ENCODE measurements around the gene PPP1R1C. TPM values are rescaled to one million over a fixed set of nuclear protein-coding genes. Genes with fewer than 3 reads are reported as not detected.

Gene PPP1R1C
- total RNA-seq, 4 donors from 2014 or later, result not detected

- Histone ChIP-seq H3K9me3 (no peaks in the 10 kb centered on the region), H3K27ac (no peak overlapping the region), H3K36me3 (no peaks in the 10 kb centered on the region), H3K27me3 (no peaks in the 10 kb centered on the region), H3K4me3 (no peak overlapping the region), H3K4me1 (no peaks in the 10 kb centered on the region)
- DNase-seq, result no peak
- TF ChIP-seq CTCF (IDR thresholded peaks at IDR 0.05), result no peak
- TF ChIP-seq POLR2A (IDR thresholded peaks at IDR 0.05), result no peak
Measured at GRCh38 chr2:182166841-182167240, 181.2 kb downstream of the PPP1R1C start.

Small RNA genes lying within 50 kb of the gene (small RNA-seq; reads per million reads assigned to genes)
- gene RNA5SP113, result 0 reads per million in 2 donors

Other genes starting within 250 kb of the PPP1R1C start
- 100 to 1,000 TPM in 3 of 4 donors, 10 to 100 TPM in 1; 69.3 to 175 (median 123) TPM for gene ITPRID2, start 94.1 kb upstream of the PPP1R1C start, total RNA-seq